Tibial nerve (tissue), 3 donors: ENCODE measurements around the gene RASAL3.

Source experiments
- CTCF ChIP-seq, 5 experiments: fragments of 200-600 bp in 3 of 5; fragments of 450-650 bp in 2 of 5; sonication (generic) in 3 of 5; IDR thresholded peaks; one replicate each; pipeline ENCODE4 v1.5.1; 2016 to 2019; ENCODE audit warnings: antibody characterized with exemption in 5 of 5, mild to moderate bottlenecking in 3 of 5, moderate library complexity in 2 of 5
- POLR2A ChIP-seq, 2 donors: fragments of 450-650 bp; IDR thresholded peaks; one replicate each; pipeline ENCODE4 v1.6.1; 2017; ENCODE audit warnings: antibody characterized with exemption in 2 of 2, mild to moderate bottlenecking in 2 of 2, moderate library complexity in 2 of 2

GRCh38 chr19:15448044-15448777 is 16.1 kb downstream of the RASAL3 start:
- TF ChIP-seq CTCF (IDR thresholded peaks at IDR 0.05) (no peak), POLR2A (IDR thresholded peaks at IDR 0.05) (no peak)
